Measurements from ENCODE around the gene ANKRD12. TPM values are rescaled to one million over a fixed set of nuclear protein-coding genes. Genes with fewer than 3 reads are reported as not detected.

ANKRD12 gene
- total RNA-seq, 4 donors from 2014 or later: 39.9 to 172 (median 58.9) TPM

DNA sequence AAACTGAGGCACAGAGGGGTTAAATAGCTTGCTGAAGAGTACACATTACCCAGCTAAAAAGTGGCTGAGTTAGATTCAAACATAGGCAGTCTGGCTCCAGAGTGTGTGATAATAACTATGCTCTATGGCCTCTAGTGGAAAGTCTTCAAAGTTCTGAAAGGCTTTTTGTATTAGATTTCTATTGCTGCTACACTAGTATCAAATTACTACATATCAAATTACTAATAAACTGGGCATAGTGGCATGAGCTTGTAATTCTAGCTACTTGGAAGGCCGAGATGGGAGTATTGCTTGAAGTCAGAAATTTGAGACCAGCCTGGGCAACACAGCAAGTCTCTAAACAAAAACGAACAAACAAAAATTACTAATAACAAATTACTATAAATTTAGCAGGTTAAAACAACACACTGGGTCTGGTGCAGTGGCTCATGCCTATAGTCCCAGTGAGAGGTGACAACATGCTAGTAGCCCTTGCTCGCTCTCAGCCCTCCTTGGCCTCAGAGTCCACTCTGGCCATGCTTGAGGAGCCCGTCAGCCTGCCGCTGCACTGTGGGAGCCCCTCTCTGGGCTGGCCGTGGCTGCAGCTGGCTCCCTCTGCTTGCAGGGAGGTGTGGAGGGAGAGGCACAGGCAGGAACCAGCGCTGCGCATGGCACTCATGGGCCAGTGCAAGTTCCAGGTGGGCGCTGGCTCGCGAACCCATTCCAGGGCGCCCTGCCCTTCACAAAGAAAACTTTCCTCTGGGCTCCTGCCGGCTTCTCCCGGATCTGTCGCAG, 159.8 kb downstream of the ANKRD12 start:
- no peak for DNase-seq
- no peak for TF ChIP-seq POLR2A (IDR thresholded peaks at IDR 0.05)
- TF ChIP-seq, protein P1, sequence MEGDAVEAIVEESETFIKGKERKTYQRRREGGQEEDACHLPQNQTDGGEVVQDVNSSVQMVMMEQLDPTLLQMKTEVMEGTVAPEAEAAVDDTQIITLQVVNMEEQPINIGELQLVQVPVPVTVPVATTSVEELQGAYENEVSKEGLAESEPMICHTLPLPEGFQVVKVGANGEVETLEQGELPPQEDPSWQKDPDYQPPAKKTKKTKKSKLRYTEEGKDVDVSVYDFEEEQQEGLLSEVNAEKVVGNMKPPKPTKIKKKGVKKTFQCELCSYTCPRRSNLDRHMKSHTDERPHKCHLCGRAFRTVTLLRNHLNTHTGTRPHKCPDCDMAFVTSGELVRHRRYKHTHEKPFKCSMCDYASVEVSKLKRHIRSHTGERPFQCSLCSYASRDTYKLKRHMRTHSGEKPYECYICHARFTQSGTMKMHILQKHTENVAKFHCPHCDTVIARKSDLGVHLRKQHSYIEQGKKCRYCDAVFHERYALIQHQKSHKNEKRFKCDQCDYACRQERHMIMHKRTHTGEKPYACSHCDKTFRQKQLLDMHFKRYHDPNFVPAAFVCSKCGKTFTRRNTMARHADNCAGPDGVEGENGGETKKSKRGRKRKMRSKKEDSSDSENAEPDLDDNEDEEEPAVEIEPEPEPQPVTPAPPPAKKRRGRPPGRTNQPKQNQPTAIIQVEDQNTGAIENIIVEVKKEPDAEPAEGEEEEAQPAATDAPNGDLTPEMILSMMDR (IDR thresholded peaks at IDR 0.05): no peak
- Histone ChIP-seq H3K36me3 (no peaks in the 10 kb centered on the region), H3K4me1 (no peaks in the 10 kb centered on the region), H3K4me3 (no peak overlapping the region), H3K9me3 (peaks cover 0 to 17% (median 7%) of the 10 kb centered on the region in 4 donors), H3K27ac (no peak overlapping the region), H3K27me3 (no peaks in the 10 kb centered on the region)

DNA sequence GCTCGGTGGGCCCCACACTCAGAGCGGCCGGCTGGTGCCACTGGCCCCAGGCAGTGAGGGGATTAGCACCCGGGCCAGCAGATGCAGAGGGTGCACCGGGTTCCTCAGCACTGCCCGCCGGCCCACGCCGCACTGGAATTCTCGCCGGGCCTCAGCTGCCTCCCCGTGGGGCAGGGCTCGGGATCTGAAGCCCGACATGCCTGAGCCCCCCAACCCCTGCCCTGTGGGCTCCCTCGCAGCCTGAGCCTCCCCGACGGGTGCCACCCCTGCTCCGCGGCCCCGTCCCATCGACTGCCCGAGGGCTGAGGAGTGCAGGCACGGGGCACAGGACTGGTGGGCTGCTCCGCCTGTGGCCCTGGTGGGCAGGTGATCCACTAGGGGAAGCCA, 160.4 kb downstream of the ANKRD12 start:
- no peak for DNase-seq
- H3K4me1 ChIP-seq: no peaks in the 10 kb centered on the region
- H3K27ac ChIP-seq: no peak overlapping the region
- H3K27me3 ChIP-seq: no peaks in the 10 kb centered on the region
- H3K9me3 ChIP-seq: peaks cover 0 to 18% (median 9%) of the 10 kb centered on the region in 4 donors
- H3K36me3 ChIP-seq: no peaks in the 10 kb centered on the region
- no peak overlapping the region for H3K4me3 ChIP-seq
- no peak for TF ChIP-seq POLR2A (IDR thresholded peaks at IDR 0.05)
- TF ChIP-seq, protein P1 (IDR thresholded peaks at IDR 0.05): no peak

DNA sequence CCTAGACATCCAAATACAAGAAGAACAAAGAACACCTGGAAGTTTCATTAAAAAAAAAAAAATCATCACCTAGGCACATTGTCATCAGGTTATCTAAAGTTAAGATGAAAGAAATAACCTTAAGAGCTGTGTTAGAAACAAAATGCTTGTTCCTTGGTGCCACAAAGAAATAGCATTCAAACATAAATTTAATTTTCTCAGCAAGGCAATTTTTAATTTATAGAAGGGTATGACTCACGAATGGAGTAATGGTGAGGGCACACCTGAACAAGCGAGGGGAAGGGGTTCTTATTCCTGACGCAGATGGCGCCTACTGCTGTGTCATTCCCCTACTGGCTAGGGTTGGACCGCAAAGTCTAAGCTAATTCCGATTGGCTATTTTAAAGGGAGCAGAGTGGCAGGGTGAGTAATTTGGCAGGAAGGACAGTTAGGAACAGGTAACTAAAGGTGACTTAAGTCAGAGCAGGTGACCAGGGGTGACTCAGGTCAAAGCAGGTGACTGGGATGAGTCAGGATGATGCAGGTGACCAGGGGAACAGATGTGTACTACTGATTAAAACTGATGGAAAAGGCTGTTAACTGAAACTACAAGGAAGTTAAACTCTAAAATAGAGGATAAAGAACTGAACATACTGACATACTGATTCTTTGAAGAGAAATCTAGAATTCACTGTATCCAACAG, 167.9 kb downstream of the ANKRD12 start:
- Histone ChIP-seq H3K36me3 (no peaks in the 10 kb centered on the region), H3K4me3 (no peak overlapping the region), H3K4me1 (no peaks in the 10 kb centered on the region), H3K27me3 (no peaks in the 10 kb centered on the region), H3K27ac (no peak overlapping the region), H3K9me3 (peaks cover 0 to 4% (median 2%) of the 10 kb centered on the region in 4 donors)
- TF ChIP-seq, protein P1 (IDR thresholded peaks at IDR 0.05): no peak
- no peak for TF ChIP-seq POLR2A (IDR thresholded peaks at IDR 0.05)
- no peak for DNase-seq

DNA sequence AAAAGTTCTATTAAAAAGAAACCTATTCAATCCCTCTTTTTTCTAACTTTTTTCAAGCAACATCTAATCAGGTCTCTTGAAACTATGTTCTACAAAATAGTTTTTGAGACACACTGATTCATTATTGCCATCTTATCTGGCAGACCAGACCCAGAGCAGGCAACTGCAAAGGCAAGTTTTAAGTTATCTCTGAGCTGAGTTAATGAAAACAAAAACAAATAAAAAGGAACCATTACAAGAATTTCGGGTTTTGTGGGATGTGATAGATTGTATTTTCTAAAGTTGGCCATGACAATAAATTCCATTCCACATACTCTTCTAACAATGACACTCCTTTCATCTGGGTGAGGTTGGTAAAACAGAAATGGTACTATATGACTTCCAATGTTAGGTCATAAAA, 182.8 kb downstream of the ANKRD12 start:
- Histone ChIP-seq H3K4me1 (no peaks in the 10 kb centered on the region), H3K9me3 (no peaks in the 10 kb centered on the region), H3K27ac (no peak overlapping the region), H3K27me3 (no peaks in the 10 kb centered on the region), H3K4me3 (no peak overlapping the region), H3K36me3 (no peaks in the 10 kb centered on the region)
- no peak for DNase-seq
- TF ChIP-seq, protein P1 (IDR thresholded peaks at IDR 0.05): no peak
- TF ChIP-seq POLR2A (IDR thresholded peaks at IDR 0.05): no peak

DNA sequence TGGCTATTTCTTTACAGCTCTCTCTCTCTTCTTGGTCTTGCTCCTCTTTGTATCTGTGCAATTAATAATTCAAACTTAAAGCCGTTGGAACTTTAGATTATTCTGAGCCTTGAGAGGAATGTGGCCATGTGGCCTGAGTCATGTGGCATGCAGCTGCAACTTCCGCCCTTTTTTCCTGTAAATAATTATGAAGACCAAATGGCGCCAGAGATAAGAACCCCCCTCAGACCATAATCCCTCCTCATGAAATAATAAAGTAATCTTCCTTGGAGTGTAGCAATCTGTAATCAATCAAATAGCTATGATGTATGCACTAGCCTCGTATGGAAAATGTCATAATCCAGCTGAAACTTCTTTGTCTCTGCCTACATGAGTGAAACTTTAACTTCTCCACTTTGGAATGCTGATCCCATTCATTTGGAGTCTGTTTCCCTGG, 184.5 kb downstream of the ANKRD12 start:
- Histone ChIP-seq H3K9me3 (no peaks in the 10 kb centered on the region), H3K36me3 (no peaks in the 10 kb centered on the region)
- DNase-seq: no peak

More for the DNA sequence above, 184.5 kb downstream of the ANKRD12 start:
- H3K27me3 ChIP-seq: no peaks in the 10 kb centered on the region
- no peak overlapping the region for H3K27ac ChIP-seq
- H3K4me1 ChIP-seq: no peaks in the 10 kb centered on the region
- no peak overlapping the region for H3K4me3 ChIP-seq
- TF ChIP-seq POLR2A (IDR thresholded peaks at IDR 0.05): no peak
- TF ChIP-seq, protein P1 (IDR thresholded peaks at IDR 0.05): no peak

Measured in Peyer's patch (tissue), 4 donors.